ENCODE results near the gene CHD5. TPM values are rescaled to one million over a fixed set of nuclear protein-coding genes. Genes with fewer than 3 reads are reported as not detected.
A peak's percentile ranks its signal among the peaks of the same experiment; 100 is the strongest.

The CHD5 gene
- total RNA-seq = 0.23 to 1.0 TPM (median 0.42 TPM) in 3 replicates
- long read RNA-seq = 0 reads

DNA sequence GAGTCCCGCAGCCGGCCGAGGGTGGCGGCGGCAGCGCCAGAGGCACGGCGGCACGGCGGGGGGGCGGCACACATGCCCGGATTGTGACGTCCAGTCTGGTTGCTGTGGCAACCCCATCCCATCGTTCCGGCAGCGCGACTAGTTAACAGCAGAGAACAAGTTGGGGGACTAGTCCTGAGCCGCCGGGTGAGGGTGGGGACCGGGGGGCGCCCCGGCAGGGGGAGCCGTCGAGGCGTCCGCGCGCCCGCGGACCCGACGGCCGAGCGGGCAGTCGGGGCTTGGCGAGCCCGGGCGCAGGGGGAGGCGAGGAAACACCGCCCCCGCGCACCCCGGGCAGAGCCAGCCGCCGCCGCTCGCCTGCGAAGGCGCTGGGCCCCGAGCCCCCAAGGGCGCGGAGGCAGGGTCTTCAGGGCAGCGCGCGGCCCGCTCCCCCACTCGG is at the start of gene CHD5:
TSS of gene CHD5 (minus strand) at position 54 of the 439 bp plus-strand sequence. CDS start 298 bp downstream, outside the sequence.
- TF ChIP-seq, protein P1, sequence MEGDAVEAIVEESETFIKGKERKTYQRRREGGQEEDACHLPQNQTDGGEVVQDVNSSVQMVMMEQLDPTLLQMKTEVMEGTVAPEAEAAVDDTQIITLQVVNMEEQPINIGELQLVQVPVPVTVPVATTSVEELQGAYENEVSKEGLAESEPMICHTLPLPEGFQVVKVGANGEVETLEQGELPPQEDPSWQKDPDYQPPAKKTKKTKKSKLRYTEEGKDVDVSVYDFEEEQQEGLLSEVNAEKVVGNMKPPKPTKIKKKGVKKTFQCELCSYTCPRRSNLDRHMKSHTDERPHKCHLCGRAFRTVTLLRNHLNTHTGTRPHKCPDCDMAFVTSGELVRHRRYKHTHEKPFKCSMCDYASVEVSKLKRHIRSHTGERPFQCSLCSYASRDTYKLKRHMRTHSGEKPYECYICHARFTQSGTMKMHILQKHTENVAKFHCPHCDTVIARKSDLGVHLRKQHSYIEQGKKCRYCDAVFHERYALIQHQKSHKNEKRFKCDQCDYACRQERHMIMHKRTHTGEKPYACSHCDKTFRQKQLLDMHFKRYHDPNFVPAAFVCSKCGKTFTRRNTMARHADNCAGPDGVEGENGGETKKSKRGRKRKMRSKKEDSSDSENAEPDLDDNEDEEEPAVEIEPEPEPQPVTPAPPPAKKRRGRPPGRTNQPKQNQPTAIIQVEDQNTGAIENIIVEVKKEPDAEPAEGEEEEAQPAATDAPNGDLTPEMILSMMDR (IDR thresholded peaks at IDR 0.05) = peak; percentile 53
- Mint-ChIP-seq H3K4me1 (ENCODE audit: low read depth) (peaks cover 29% of the 10 kb centered on the region), H3K9me3 (ENCODE audit: low read depth) (no peaks in the 10 kb centered on the region), H3K27ac (ENCODE audit: unreplicated experiment) (no peak within 1 kb of the TSS), H3K36me3 (ENCODE audit: low read depth) (peaks cover 3% of the 10 kb centered on the region), H3K27me3 (ENCODE audit: low read depth) (peaks cover 21% of the 10 kb centered on the region), H3K4me3 (ENCODE audit: unreplicated experiment) (peak within 1 kb of the TSS; percentile 19)
- DNase-seq (ENCODE audit: low spot score) = no peak

- TF ChIP-seq, protein P1 (IDR thresholded peaks at IDR 0.05) = no peak
- Mint-ChIP-seq H3K27ac (ENCODE audit: unreplicated experiment) (no peak overlapping the region), H3K27me3 (ENCODE audit: low read depth) (no peaks in the 10 kb centered on the region), H3K4me1 (ENCODE audit: low read depth) (peaks cover 17% of the 10 kb centered on the region), H3K4me3 (ENCODE audit: unreplicated experiment) (no peak overlapping the region), H3K9me3 (ENCODE audit: low read depth) (no peaks in the 10 kb centered on the region), H3K36me3 (ENCODE audit: low read depth) (peaks cover 21% of the 10 kb centered on the region)
- DNase-seq (ENCODE audit: low spot score) = no peak
Observed at GRCh38 chr1:6225651-6226050, 45.5 kb upstream of the CHD5 start.

- Mint-ChIP-seq H3K36me3 (ENCODE audit: low read depth) (peaks cover 20% of the 10 kb centered on the region), H3K4me3 (ENCODE audit: unreplicated experiment) (no peak overlapping the region), H3K27ac (ENCODE audit: unreplicated experiment) (peak overlapping the region; percentile 22), H3K27me3 (ENCODE audit: low read depth) (no peaks in the 10 kb centered on the region), H3K9me3 (ENCODE audit: low read depth) (no peaks in the 10 kb centered on the region), H3K4me1 (ENCODE audit: low read depth) (peaks cover 17% of the 10 kb centered on the region)
- TF ChIP-seq, protein P1 (IDR thresholded peaks at IDR 0.05) = no peak
- DNase-seq (ENCODE audit: low spot score) = no peak
Observed at GRCh38 chr1:6224718-6225117, 44.6 kb upstream of the CHD5 start.

DNA sequence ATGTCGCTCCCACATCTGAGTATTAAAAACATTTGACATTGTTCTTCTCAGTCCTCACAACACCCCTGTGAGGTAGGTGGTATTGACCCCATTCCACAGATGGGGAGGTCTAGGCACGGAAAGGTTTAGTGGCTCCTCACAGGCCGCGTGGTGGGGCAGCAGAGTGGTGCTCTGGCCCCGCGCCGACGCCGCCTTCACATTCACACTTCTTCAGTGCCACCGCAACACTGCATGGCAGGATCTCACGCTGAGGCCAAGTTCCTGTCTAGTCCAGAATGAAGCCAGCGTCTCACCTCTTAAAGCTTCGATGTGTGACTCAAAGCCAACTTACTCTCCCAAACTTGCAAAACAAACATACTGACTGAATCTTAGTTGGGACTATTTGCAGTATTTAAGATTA is 43.5 kb upstream of the CHD5 start:
- H3K9me3 Mint-ChIP-seq (ENCODE audit: low read depth) = no peaks in the 10 kb centered on the region
- no peak for DNase-seq (ENCODE audit: low spot score)
- TF ChIP-seq, protein P1 (IDR thresholded peaks at IDR 0.05) = no peak
- peaks cover 17% of the 10 kb centered on the region for H3K4me1 Mint-ChIP-seq (ENCODE audit: low read depth)
- H3K36me3 Mint-ChIP-seq (ENCODE audit: low read depth) = peaks cover 19% of the 10 kb centered on the region
- H3K27me3 Mint-ChIP-seq (ENCODE audit: low read depth) = no peaks in the 10 kb centered on the region
- no peak overlapping the region for H3K4me3 Mint-ChIP-seq (ENCODE audit: unreplicated experiment)
- H3K27ac Mint-ChIP-seq (ENCODE audit: unreplicated experiment) = no peak overlapping the region

DNA sequence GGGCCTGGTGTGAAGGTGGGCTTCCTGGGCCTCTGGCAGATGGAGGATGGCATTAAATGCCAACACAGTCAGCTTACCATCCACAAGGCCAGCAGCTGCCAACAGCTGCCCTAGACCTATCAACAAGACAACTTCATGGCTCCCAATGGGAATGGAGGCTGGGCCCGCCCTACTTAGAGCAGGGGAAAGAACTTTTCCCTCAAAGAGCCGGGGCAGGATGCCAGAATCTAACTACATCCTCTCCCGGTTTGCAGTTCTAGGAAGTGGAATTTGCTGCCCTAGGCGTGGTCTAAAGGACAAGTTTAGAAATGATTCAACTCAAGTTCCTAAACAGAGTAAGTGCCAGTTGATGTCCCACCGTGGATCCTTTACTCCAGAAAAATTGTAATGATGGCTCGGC is 42.5 kb upstream of the CHD5 start:
- DNase-seq (ENCODE audit: low spot score) = no peak
- Mint-ChIP-seq H3K9me3 (ENCODE audit: low read depth) (no peaks in the 10 kb centered on the region), H3K36me3 (ENCODE audit: low read depth) (peaks cover 19% of the 10 kb centered on the region), H3K27me3 (ENCODE audit: low read depth) (no peaks in the 10 kb centered on the region), H3K27ac (ENCODE audit: unreplicated experiment) (peak overlapping the region; percentile 45), H3K4me1 (ENCODE audit: low read depth) (peaks cover 17% of the 10 kb centered on the region), H3K4me3 (ENCODE audit: unreplicated experiment) (no peak overlapping the region)
- TF ChIP-seq, protein P1 (IDR thresholded peaks at IDR 0.05) = no peak

Data from chondrocyte (in vitro differentiated cells).